GM23248 (cell line): ENCODE data around the gene NDFIP2.

Experiments
- EZH2 ChIP-seq: fragments of 200-600 bp; sonication (generic); IDR thresholded peaks from 2 replicates; pipeline ENCODE4 v1.6.1; 2018; ENCODE audit warnings: antibody characterized with exemption, mild to moderate bottlenecking; ENCODE audit not compliant: insufficient read depth, poor library complexity, severe bottlenecking
- EZH2phosphoT487 ChIP-seq: fragments of 200-600 bp; sonication (generic); IDR thresholded peaks from 2 replicates; pipeline ENCODE4 v1.6.1; 2018; ENCODE audit warnings: antibody characterized with exemption, moderate library complexity, mild to moderate bottlenecking, low read depth; ENCODE audit not compliant: insufficient read depth

DNA sequence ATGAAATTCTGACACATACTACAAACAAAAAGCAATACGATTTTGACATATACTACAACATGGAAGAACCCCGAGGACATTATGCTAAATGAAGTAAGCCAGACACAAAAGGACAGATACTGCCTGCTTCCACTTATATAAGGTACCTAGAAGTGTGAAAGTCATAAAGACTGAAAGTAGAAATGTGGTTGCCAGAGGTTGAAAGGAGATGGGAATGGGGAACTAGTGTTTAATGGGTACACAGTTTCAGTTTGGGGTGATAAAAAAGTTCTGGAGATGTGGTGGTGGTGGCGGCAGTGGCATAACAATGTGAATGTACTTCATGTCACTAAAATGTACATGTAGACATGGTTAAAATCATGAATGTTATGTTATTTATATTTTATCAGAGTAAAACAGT, 12.1 kb upstream of the NDFIP2 start:
- TF ChIP-seq EZH2phosphoT487 (no peak), EZH2 (no peak)
